Hepatocyte (in vitro differentiated cells): Measurements from ENCODE around the gene NUDT17.

Experiments used
- EZH2 ChIP-seq: fragments of 200-600 bp; sonication (generic); IDR thresholded peaks from 2 replicates; pipeline ENCODE4 v1.6.1; 2016; ENCODE audit warnings: antibody characterized with exemption, mild to moderate bottlenecking, borderline replicate concordance
- EZH2phosphoT487 ChIP-seq: fragments of 200-600 bp; sonication (generic); IDR thresholded peaks from one replicate; pipeline ENCODE4 v1.6.1; 2018; ENCODE audit warnings: antibody characterized with exemption, mild to moderate bottlenecking, low read depth, moderate library complexity; ENCODE audit not compliant: unreplicated experiment, severe bottlenecking
- TF ChIP-seq, protein P1 (sequence below): fragments of 200-600 bp; sonication (generic); IDR thresholded peaks from 2 replicates; pipeline ENCODE4 v1.5.1; 2016; ENCODE audit warnings: antibody characterized with exemption, mild to moderate bottlenecking; ENCODE audit not compliant: poor library complexity

DNA sequence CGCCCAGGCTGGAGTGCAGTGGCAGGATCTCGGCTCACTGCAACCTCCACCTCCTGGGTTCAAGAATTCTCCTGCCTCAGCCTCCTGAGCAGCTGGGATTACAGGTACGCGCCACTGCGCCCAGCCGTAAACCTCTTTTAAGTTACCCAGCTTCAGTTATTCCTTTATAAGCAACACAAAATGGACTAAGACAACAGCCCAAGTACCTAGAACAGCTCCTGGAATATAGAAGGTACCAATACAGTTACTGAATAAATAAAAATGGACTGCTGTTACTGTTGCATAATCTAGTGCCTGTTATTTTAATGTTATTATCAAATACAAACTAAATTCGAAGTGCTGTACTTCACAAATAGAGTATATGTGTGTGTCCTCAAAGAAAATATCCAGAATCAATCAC, 38.6 kb upstream of the NUDT17 start:
- TF ChIP-seq, protein P1, sequence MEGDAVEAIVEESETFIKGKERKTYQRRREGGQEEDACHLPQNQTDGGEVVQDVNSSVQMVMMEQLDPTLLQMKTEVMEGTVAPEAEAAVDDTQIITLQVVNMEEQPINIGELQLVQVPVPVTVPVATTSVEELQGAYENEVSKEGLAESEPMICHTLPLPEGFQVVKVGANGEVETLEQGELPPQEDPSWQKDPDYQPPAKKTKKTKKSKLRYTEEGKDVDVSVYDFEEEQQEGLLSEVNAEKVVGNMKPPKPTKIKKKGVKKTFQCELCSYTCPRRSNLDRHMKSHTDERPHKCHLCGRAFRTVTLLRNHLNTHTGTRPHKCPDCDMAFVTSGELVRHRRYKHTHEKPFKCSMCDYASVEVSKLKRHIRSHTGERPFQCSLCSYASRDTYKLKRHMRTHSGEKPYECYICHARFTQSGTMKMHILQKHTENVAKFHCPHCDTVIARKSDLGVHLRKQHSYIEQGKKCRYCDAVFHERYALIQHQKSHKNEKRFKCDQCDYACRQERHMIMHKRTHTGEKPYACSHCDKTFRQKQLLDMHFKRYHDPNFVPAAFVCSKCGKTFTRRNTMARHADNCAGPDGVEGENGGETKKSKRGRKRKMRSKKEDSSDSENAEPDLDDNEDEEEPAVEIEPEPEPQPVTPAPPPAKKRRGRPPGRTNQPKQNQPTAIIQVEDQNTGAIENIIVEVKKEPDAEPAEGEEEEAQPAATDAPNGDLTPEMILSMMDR = no peak
- no peak for TF ChIP-seq EZH2
- TF ChIP-seq EZH2phosphoT487 = no peak
